AG04450 (cell line): ENCODE data around the gene LEKR1. TPM values are rescaled to one million over a fixed set of nuclear protein-coding genes. Genes with fewer than 3 reads are reported as not detected.

ENCODE experiments used
- CTCF ChIA-PET: fragments of 300-600, 350-600 bp; formaldehyde crosslinking; extraction: SDS; loops from one replicate; lab custom pipeline; 2022; ENCODE audit warnings: antibody characterized with exemption, inconsistent platforms; lab: Charles Lee
- POLR2A ChIA-PET: fragments of 350-600 bp; formaldehyde crosslinking; extraction: SDS; loops from one replicate; lab custom pipeline; 2021; ENCODE audit warnings: antibody characterized with exemption, inconsistent platforms; lab: Yijun Ruan, JAX
- DNase-seq: peaks from one replicate; pipeline ENCODE4 v3.0.0-alpha.2; 2011; ENCODE audit warnings: low read depth, low spot score
- H3K27ac ChIP-seq: one replicate; pipeline ENCODE4 v1.5.1; 2012; ENCODE audit warnings: low read depth, low read length, control low read depth
- H3K27me3 ChIP-seq: one replicate; pipeline ENCODE4 v1.6.0; 2012; ENCODE audit warnings: low read length; ENCODE audit not compliant: control insufficient read depth, insufficient read depth
- H3K4me3 ChIP-seq: 2 replicates; pipeline ENCODE4 v1.5.1; 2011; ENCODE audit warnings: mild to moderate bottlenecking, low read depth, low read length, control low read depth
- H3K9me3 ChIP-seq: 2 replicates; pipeline ENCODE4 v1.5.1; 2012; ENCODE audit warnings: low read length; ENCODE audit not compliant: control insufficient read depth, insufficient read depth
- polyA plus RNA-seq: library from polyadenylated mRNA; depleted of rRNA; stranded (reverse); fragments of >200 nt; gene quantifications from 2 replicates; pipeline ENCODE4 v1.2.3, GENCODE V29; 2011
- TF ChIP-seq, protein P1 (sequence below): IDR thresholded peaks from 2 replicates; pipeline ENCODE4 v1.5.1; 2011; ENCODE audit warnings: low read depth, low read length, control low read depth, inconsistent platforms

The LEKR1 gene
- polyA plus RNA-seq, 1 experiment = 0.26 TPM

GRCh38 chr3:157001221-157001957, 175.2 kb downstream of the LEKR1 start:
- H3K4me3 ChIP-seq = no peak overlapping the region
- no peak overlapping the region for H3K27ac ChIP-seq
- TF ChIP-seq, protein P1, sequence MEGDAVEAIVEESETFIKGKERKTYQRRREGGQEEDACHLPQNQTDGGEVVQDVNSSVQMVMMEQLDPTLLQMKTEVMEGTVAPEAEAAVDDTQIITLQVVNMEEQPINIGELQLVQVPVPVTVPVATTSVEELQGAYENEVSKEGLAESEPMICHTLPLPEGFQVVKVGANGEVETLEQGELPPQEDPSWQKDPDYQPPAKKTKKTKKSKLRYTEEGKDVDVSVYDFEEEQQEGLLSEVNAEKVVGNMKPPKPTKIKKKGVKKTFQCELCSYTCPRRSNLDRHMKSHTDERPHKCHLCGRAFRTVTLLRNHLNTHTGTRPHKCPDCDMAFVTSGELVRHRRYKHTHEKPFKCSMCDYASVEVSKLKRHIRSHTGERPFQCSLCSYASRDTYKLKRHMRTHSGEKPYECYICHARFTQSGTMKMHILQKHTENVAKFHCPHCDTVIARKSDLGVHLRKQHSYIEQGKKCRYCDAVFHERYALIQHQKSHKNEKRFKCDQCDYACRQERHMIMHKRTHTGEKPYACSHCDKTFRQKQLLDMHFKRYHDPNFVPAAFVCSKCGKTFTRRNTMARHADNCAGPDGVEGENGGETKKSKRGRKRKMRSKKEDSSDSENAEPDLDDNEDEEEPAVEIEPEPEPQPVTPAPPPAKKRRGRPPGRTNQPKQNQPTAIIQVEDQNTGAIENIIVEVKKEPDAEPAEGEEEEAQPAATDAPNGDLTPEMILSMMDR = no peak
- no peak for DNase-seq
- ChIA-PET POLR2A (no interaction called here), CTCF (no interaction called here)
- H3K27me3 ChIP-seq = no peaks in the 10 kb centered on the region
- no peaks in the 10 kb centered on the region for H3K9me3 ChIP-seq

GRCh38 chr3:157021679-157022078, 195.5 kb downstream of the LEKR1 start:
- DNase-seq = no peak
- Histone ChIP-seq H3K27me3 (no peaks in the 10 kb centered on the region), H3K9me3 (no peaks in the 10 kb centered on the region), H3K27ac (no peak overlapping the region), H3K4me3 (no peak overlapping the region)
- ChIA-PET CTCF (no interaction called here), POLR2A (no interaction called here)
- TF ChIP-seq, protein P1 = no peak

- Histone ChIP-seq H3K27ac (no peak overlapping the region), H3K9me3 (no peaks in the 10 kb centered on the region), H3K27me3 (no peaks in the 10 kb centered on the region), H3K4me3 (no peak overlapping the region)
- DNase-seq = no peak
- TF ChIP-seq, protein P1 = no peak
- CTCF ChIA-PET = no interaction called here
- POLR2A ChIA-PET = no interaction called here
Observed at GRCh38 chr3:157023226-157023625, 197.1 kb downstream of the LEKR1 start.

GRCh38 chr3:157026091-157026490, 199.9 kb downstream of the LEKR1 start:
- ChIA-PET CTCF (no interaction called here), POLR2A (no interaction called here)
- DNase-seq = no peak
- no peaks in the 10 kb centered on the region for H3K27me3 ChIP-seq
- TF ChIP-seq, protein P1 = no peak
- no peaks in the 10 kb centered on the region for H3K9me3 ChIP-seq
- H3K4me3 ChIP-seq = no peak overlapping the region
- H3K27ac ChIP-seq = no peak overlapping the region

DNA sequence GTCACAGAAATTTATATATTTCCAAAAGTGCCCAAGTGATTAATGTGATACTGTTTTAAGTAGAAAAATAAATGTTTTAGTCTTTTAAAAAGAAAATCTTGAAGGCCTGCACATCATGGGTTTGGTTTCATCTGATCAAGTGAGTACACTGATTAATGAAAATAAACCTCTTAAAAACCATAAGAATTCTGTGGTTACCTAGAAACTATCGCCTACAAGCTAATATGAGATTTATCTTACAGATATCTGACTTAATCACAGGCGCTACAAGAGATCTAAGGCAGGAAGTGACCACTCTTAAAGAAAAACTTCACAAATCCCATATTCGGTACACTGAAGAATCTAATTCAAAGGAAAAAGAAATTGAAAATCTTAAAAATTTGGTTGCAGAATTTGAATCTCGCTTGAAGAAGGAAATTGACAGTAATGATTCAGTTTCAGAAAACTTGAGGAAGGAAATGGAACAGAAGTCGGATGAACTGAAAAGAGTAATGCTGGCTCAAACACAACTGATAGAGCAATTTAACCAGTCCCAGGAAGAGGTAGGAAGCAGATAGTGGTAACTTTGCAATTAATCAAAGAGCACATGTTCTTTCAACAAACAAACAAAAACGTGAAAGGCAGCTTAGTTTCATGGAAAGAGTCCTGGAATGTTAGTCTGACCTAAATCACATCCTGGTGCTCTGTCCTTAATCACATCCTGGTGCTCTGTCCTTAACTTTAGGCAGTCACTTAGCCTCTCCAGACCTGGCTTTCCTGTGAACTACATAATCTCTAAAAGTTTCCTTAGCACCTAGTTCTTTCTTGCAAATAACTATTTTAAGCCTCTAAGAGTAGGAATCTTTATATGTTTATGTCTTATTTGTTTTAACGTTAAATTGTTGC, 201.9 kb downstream of the LEKR1 start:
- no peak for DNase-seq
- ChIA-PET CTCF (no interaction called here), POLR2A (no interaction called here)
- H3K27ac ChIP-seq = no peak overlapping the region
- H3K4me3 ChIP-seq = no peak overlapping the region
- no peaks in the 10 kb centered on the region for H3K27me3 ChIP-seq
- TF ChIP-seq, protein P1 = no peak
- no peaks in the 10 kb centered on the region for H3K9me3 ChIP-seq
